K562 (cell line): Measurements from ENCODE around the gene GCN1. TPM values are rescaled to one million over a fixed set of nuclear protein-coding genes. Genes with fewer than 3 reads are reported as not detected.

Experiments used
- ATAC-seq: fragments of 200-7000 bp; cut with Tn5 transposase; 3 replicates; pipeline ENCODE4 v1.9.1; 2020; ENCODE audit warnings: moderate library complexity
- BruUV-seq: library from RNA; stranded (reverse); fragments of 400-500 nt; replicated peaks from 2 replicates; lab custom pipeline; 2021; lab: Mats Ljungman, UMichigan
- CTCF ChIA-PET: fragments of 300-600 bp; formaldehyde crosslinking; extraction: SDS; loops from one replicate; lab custom pipeline; 2021; ENCODE audit warnings: low intra/inter-chr PET ratio; lab: Yijun Ruan, JAX
- POLR2A ChIA-PET: fragments of 300-600, 350-650 bp; sonication (Branson Sonifier 250); formaldehyde crosslinking; extraction: SDS; loops from one replicate; lab custom pipeline; 2021; ENCODE audit warnings: antibody characterized with exemption, inconsistent platforms; lab: Yijun Ruan, JAX
- DNase-seq, 4 experiments: peaks; one replicate each; pipeline versions ENCODE4 v3.0.0 to v3.0.0-alpha.2; 2011 to 2018; ENCODE audit warnings: low spot score in 3 of 4, mixed read lengths in 3 of 4; ENCODE audit errors: extremely low read depth in 1 of 4
- FAIRE-seq: peaks from 2 replicates; lab custom pipeline; 2011; peaks lifted over from hg19 to GRCh38; lab: Jason Lieb, UNC
- H2AFZ ChIP-seq: 2 replicates; pipeline ENCODE4 v1.6.0; 2011; ENCODE audit warnings: low read depth, low read length, control low read depth, inconsistent platforms
- H3K27ac ChIP-seq: fragments of 200-600 bp; 3 replicates; pipeline ENCODE4 v1.8.0; 2011; ENCODE audit warnings: low read depth, mild to moderate bottlenecking, control low read depth, inconsistent platforms, low read length, moderate library complexity, mixed read lengths; ENCODE audit errors: extremely low read depth
- H3K27me3 ChIP-seq, 2 experiments: fragments of 300-600 bp in 1 of 2; 2 replicates in 1 of 2; 3 replicates in 1 of 2; pipeline versions ENCODE4 v1.6.0 to v1.8.0; 2011; ENCODE audit warnings: inconsistent platforms in 2 of 2, low read length in 2 of 2, mild to moderate bottlenecking in 1 of 2, mixed read lengths in 1 of 2, moderate library complexity in 1 of 2; ENCODE audit not compliant: control insufficient read depth in 2 of 2, insufficient read depth in 2 of 2
- H3K36me3 ChIP-seq: fragments of 300-600 bp; 3 replicates; pipeline ENCODE4 v1.8.0; 2011; ENCODE audit warnings: mild to moderate bottlenecking, low read length, inconsistent platforms; ENCODE audit not compliant: control insufficient read depth, insufficient read depth
- H3K4me1 ChIP-seq, 2 experiments: fragments of 200-600 bp in 1 of 2; replicated peaks in 1 of 2; 2 replicates in 1 of 2; 3 replicates in 1 of 2; pipeline versions ENCODE4 v1.5.1 to v1.8.0; 2011; ENCODE audit warnings: inconsistent platforms in 2 of 2, low read length in 2 of 2, mild to moderate bottlenecking in 1 of 2, mixed read lengths in 1 of 2, moderate library complexity in 1 of 2; ENCODE audit not compliant: control insufficient read depth in 2 of 2, insufficient read depth in 2 of 2
- H3K4me2 ChIP-seq: 2 replicates; pipeline ENCODE4 v1.6.1; 2011; ENCODE audit warnings: low read length, control low read depth, inconsistent platforms, mixed read lengths; ENCODE audit not compliant: insufficient read depth
- H3K4me3 ChIP-seq: fragments of 200-600 bp; sonication (generic), shearing (Covaris generic); 2 replicates; pipeline ENCODE4 v1.5.1; 2016; ENCODE audit warnings: control low read depth, inconsistent platforms
- H3K79me2 ChIP-seq: fragments of 200-600 bp; 3 replicates; pipeline ENCODE4 v1.8.0; 2011; ENCODE audit warnings: low read length, inconsistent platforms; ENCODE audit not compliant: control insufficient read depth, insufficient read depth
- H3K9ac ChIP-seq, 2 experiments: 2 replicates each; pipeline versions ENCODE4 v1.6.0 to v1.6.1; 2011; ENCODE audit warnings: low read depth in 2 of 2, low read length in 2 of 2, control low read depth in 1 of 2, inconsistent platforms in 1 of 2, mild to moderate bottlenecking in 1 of 2, mixed read lengths in 1 of 2; ENCODE audit not compliant: insufficient read depth in 1 of 2
- H3K9me1 ChIP-seq: one replicate; pipeline ENCODE4 v1.6.0; 2011; ENCODE audit warnings: inconsistent platforms, mild to moderate bottlenecking, low read length, moderate library complexity; ENCODE audit not compliant: control insufficient read depth, insufficient read depth
- H3K9me3 ChIP-seq: replicated peaks from 2 replicates; pipeline ENCODE4 v1.5.1; 2011; ENCODE audit warnings: low read depth, low read length, inconsistent platforms; ENCODE audit not compliant: control insufficient read depth, insufficient read depth
- H4K20me1 ChIP-seq: replicated peaks from 2 replicates; pipeline ENCODE4 v1.6.1; 2011; ENCODE audit warnings: low read length, inconsistent platforms, mixed read lengths; ENCODE audit not compliant: control insufficient read depth, insufficient read depth
- POLR2A ChIP-seq: fragments of 450-650 bp; conservative IDR thresholded peaks from 2 replicates; pipeline ENCODE4 v1.6.1; 2016
- POLR2AphosphoS5 ChIP-seq: IDR thresholded peaks from 2 replicates; pipeline ENCODE4 v1.6.1; 2011; ENCODE audit warnings: mild to moderate bottlenecking, low read depth, low read length, moderate library complexity; ENCODE audit not compliant: control insufficient read depth, insufficient read depth
- ZBTB33 ChIP-seq: sonication (generic); formaldehyde crosslinking; IDR thresholded peaks from 2 replicates; pipeline ENCODE4 v1.8.1; 2023; ENCODE audit warnings: mild to moderate bottlenecking, missing genetic modification reagents
- ZNF407 ChIP-seq: fragments of 450-650 bp; IDR thresholded peaks from 2 replicates; pipeline ENCODE4 v1.6.1; 2016; ENCODE audit warnings: low read depth
- WGBS: fragments of 100-300 bp; shearing (Covaris generic); methylation state at CpG from one replicate; pipeline ENCODE4 v1.1.6; 2016; ENCODE audit warnings: low coverage, mixed read lengths; ENCODE audit not compliant: insufficient coverage; ENCODE audit errors: missing lambda C conversion rate; 5-methylcytosine and 5-hydroxymethylcytosine counted together
- in situ Hi-C: fragments of 300-500 bp; cut with MboI; formaldehyde crosslinking; loops from 4 replicates; pipeline ENCODE4 v1.15.0; 2018; ENCODE audit warnings: inconsistent platforms, mixed read lengths
- intact Hi-C: fragments of 100-400 bp; cut with micrococcal nuclease; formaldehyde crosslinking; loops from 2 replicates; pipeline ENCODE4 v1.14.2; 2022
- polyA plus RNA-seq, 8 experiments: library from polyadenylated mRNA; depleted of rRNA in 4 of 8; stranded (reverse) in 5 of 8; unstranded in 3 of 8; fragments of >200 nt; fragmentation: Nextera tagmentation in 2 of 8; fragmentation: Illumina TruSeq in 1 of 8; extraction: Ambion mirVana in 2 of 8; extraction: Trizol in 1 of 8; gene quantifications; 2 replicates each; pipeline versions ENCODE4 v1.2.1 to v1.2.3, GENCODE V29; 2011 to 2014; ENCODE audit warnings: inconsistent platforms in 1 of 8, missing spikeins in 1 of 8
- total RNA-seq, 7 experiments: library from RNA; depleted of rRNA in 6 of 7; stranded (reverse); fragments of >200 nt in 6 of 7; fragmentation: Illumina TruSeq in 2 of 7; extraction: Trizol in 2 of 7; gene quantifications; 2 replicates each; pipeline versions ENCODE4 v1.2.1 to v1.2.3, GENCODE V29; 2011 to 2021; ENCODE audit warnings: low replicate concordance in 1 of 7

GCN1 gene
- total and polyA plus RNA-seq, 9 of the 15 experiments (the other 6 are each of a cell fraction or from before 2014, with no cell fraction given) = 11.9 to 190 (median 51.7) TPM

- TF ChIP-seq ZBTB33 = no peak
These were observed 68.5 kb downstream of the GCN1 start (continued) for GRCh38 chr12:120125792-120126634.

- intact Hi-C loops (no loop called here), in situ Hi-C loops (no loop called here)
- Histone ChIP-seq H3K9ac (no peak overlapping the region; a peak in 1 of 4 replicates), H3K4me3 (no peak overlapping the region), H3K27ac (no peak overlapping the region), H3K4me1 (no peaks in the 10 kb centered on the region), H2AFZ (no peak overlapping the region), H3K27me3 (no peaks in the 10 kb centered on the region), H3K4me2 (no peak overlapping the region), H3K79me2 (no peaks in the 10 kb centered on the region), H3K36me3 (peaks cover 36% of the 10 kb centered on the region), H3K9me1 (no peaks in the 10 kb centered on the region), H3K9me3 (no peaks in the 10 kb centered on the region), H4K20me1 (peaks cover 5% of the 10 kb centered on the region; the same call in 1 of the 2 replicates)
- ChIA-PET CTCF (no interaction called here), POLR2A (interaction anchor here (0.8 to 3.3 kb wide), 6 partner anchors 8 to 167 kb away, joined by 3 to 27 read pairs (median 4); partner anchors contain the start of genes PXN, RAB35 and RNU4-2)
- TF ChIP-seq POLR2A (0 out of 2 replicates have a peak, but pooled peaks have one; percentile 22), POLR2AphosphoS5 (0 out of 2 replicates have a peak, but pooled peaks have one; percentile 28), ZNF407 (no peak)
- no TSS peak for BruUV-seq
- FAIRE-seq (no peak), ATAC-seq (0 out of 3 replicates have a peak, but pooled peaks have one; percentile 5), DNase-seq (no peak)
- WGBS = 80% methylated on average over 4 of the region's 4 CpGs
These were observed 69.5 kb downstream of the GCN1 start for GRCh38 chr12:120125029-120125428.
